Measurements from ENCODE around the gene GRHL1.

GRCh38 chr2:9914384-9915065, 37.0 kb upstream of the GRHL1 start:
- TF ChIP-seq CTCF (IDR thresholded peaks at IDR 0.05; ENCODE audit: low read depth, low read length, poor library complexity, severe bottlenecking) (no peak), EZH2phosphoT487 (IDR thresholded peaks at IDR 0.05; ENCODE audit: borderline replicate concordance, low read length) (no peak)
